Activated CD8-positive, alpha-beta T cell treated with anti-CD3 and anti-CD28 coated beads for 36 hours (primary cell): ENCODE data around the gene CAPN2. TPM values are rescaled to one million over a fixed set of nuclear protein-coding genes. Genes with fewer than 3 reads are reported as not detected.

Source experiments
- ATAC-seq: fragments of 200-7000 bp; cut with Tn5 transposase; one replicate; pipeline ENCODE4 v1.10.0; 2021; ENCODE audit warnings: mild to moderate bottlenecking, moderate library complexity
- CTCF ChIA-PET: fragments of 350-600 bp; sonication (Branson Sonifier 250); formaldehyde crosslinking; loops from one replicate; lab custom pipeline; 2021; ENCODE audit warnings: antibody characterized with exemption; lab: Charles Lee
- POLR2A ChIA-PET: fragments of 350-600 bp; sonication (Branson Sonifier 250); formaldehyde crosslinking; loops from one replicate; lab custom pipeline; 2021; ENCODE audit warnings: antibody characterized with exemption; lab: Charles Lee
- DNase-seq: peaks from one replicate; pipeline ENCODE4 v3.0.0-alpha.2; 2020
- H3K27ac Mint-ChIP-seq: one replicate; pipeline ENCODE4 v1.8.0; 2021; ENCODE audit warnings: mild to moderate bottlenecking, mixed read lengths
- H3K27me3 Mint-ChIP-seq: one replicate; pipeline ENCODE4 v1.8.0; 2021; ENCODE audit warnings: mixed read lengths
- H3K36me3 Mint-ChIP-seq: one replicate; pipeline ENCODE4 v1.8.0; 2021; ENCODE audit warnings: low read depth, mixed read lengths
- H3K4me1 Mint-ChIP-seq: one replicate; pipeline ENCODE4 v1.8.0; 2021; ENCODE audit warnings: low read depth, mixed read lengths
- H3K4me3 Mint-ChIP-seq: one replicate; pipeline ENCODE4 v1.8.0; 2021; ENCODE audit warnings: mild to moderate bottlenecking, moderate library complexity, mixed read lengths
- H3K9me3 Mint-ChIP-seq: one replicate; pipeline ENCODE4 v1.8.0; 2021; ENCODE audit warnings: mixed read lengths
- CTCF ChIP-seq: fragments of 200-600 bp; IDR thresholded peaks from one replicate; pipeline ENCODE4 v1.8.0; 2022; ENCODE audit warnings: antibody characterized with exemption, mild to moderate bottlenecking
- intact Hi-C: fragments of 100-400 bp; cut with micrococcal nuclease; formaldehyde crosslinking; loops from one replicate; pipeline ENCODE4 v1.10.0; 2022
- total RNA-seq, 2 experiments: library from RNA; stranded (reverse); gene quantifications; one replicate each; pipeline ENCODE4 v1.2.3, GENCODE V29; 2021

Gene CAPN2
- total RNA-seq, 2 experiments from 2014 or later: 31.5 to 33.6 TPM

- no peak for ATAC-seq
- no peak overlapping the region for H3K4me3 Mint-ChIP-seq
- no peak overlapping the region for H3K27ac Mint-ChIP-seq
- no peaks in the 10 kb centered on the region for H3K27me3 Mint-ChIP-seq
- H3K36me3 Mint-ChIP-seq: peaks cover 19% of the 10 kb centered on the region
- intact Hi-C loops: loop anchor here (10.0 kb wide), 1 partner anchor 85 kb away; no protein-coding TSS in a partner anchor
- ChIA-PET POLR2A (interaction anchor here (0.9 kb wide), 1 partner anchor 26 kb away, joined by 4 read pairs; the partner anchor contains the start of gene TP53BP2), CTCF (interaction anchor here (1.2 to 2.7 kb wide), 2 partner anchors 8 to 9 kb away, joined by 3 to 14 read pairs; no protein-coding TSS in a partner anchor)
- peaks cover 37% of the 10 kb centered on the region for H3K4me1 Mint-ChIP-seq
- no peaks in the 10 kb centered on the region for H3K9me3 Mint-ChIP-seq
- DNase-seq: no peak
- TF ChIP-seq CTCF: no peak
These were observed 107.6 kb downstream of the CAPN2 start for GRCh38 chr1:223819730-223820514.

GRCh38 chr1:223820515-223820858 lies 108.1 kb downstream of the CAPN2 start:
- Mint-ChIP-seq H3K4me1 (peaks cover 37% of the 10 kb centered on the region), H3K36me3 (peaks cover 19% of the 10 kb centered on the region), H3K9me3 (no peaks in the 10 kb centered on the region), H3K27me3 (no peaks in the 10 kb centered on the region), H3K27ac (no peak overlapping the region), H3K4me3 (no peak overlapping the region)
- intact Hi-C loops: no loop called here
- DNase-seq (no peak), ATAC-seq (no peak)
- ChIA-PET POLR2A (interaction anchor here (0.9 kb wide), 1 partner anchor 26 kb away, joined by 4 read pairs; the partner anchor contains the start of gene TP53BP2), CTCF (interaction anchor here (1.2 to 2.7 kb wide), 2 partner anchors 9 kb away, joined by 3 to 14 read pairs; no protein-coding TSS in a partner anchor)
- no peak for TF ChIP-seq CTCF

- Mint-ChIP-seq H3K4me3 (no peak overlapping the region), H3K27me3 (no peaks in the 10 kb centered on the region), H3K4me1 (peaks cover 40% of the 10 kb centered on the region), H3K36me3 (peaks cover 19% of the 10 kb centered on the region), H3K27ac (no peak overlapping the region), H3K9me3 (no peaks in the 10 kb centered on the region)
- ChIA-PET POLR2A (interaction anchor here (0.7 to 1.0 kb wide), 2 partner anchors 16 to 392 kb away, joined by 3 read pairs; no protein-coding TSS in a partner anchor), CTCF (interaction anchor here (1.1 to 2.7 kb wide), 3 partner anchors 8 to 21 kb away, joined by 3 to 14 read pairs (median 3); no protein-coding TSS in a partner anchor)
- ATAC-seq: no peak
- no peak for DNase-seq
- no peak for TF ChIP-seq CTCF
- intact Hi-C loops: no loop called here
These were observed 108.6 kb downstream of the CAPN2 start for GRCh38 chr1:223820971-223821370.

GRCh38 chr1:223824287-223824686 lies 111.9 kb downstream of the CAPN2 start:
- ATAC-seq (no peak), DNase-seq (no peak)
- H3K4me3 Mint-ChIP-seq: no peak overlapping the region
- TF ChIP-seq CTCF: no peak
- H3K27me3 Mint-ChIP-seq: no peaks in the 10 kb centered on the region
- H3K27ac Mint-ChIP-seq: no peak overlapping the region
- POLR2A ChIA-PET: interaction anchor here (1.4 to 3.4 kb wide), 3 partner anchors 11 to 37 kb away, joined by 3 to 22 read pairs (median 3); partner anchors contain the start of gene TP53BP2
- CTCF ChIA-PET: interaction anchor here (1.0 to 2.6 kb wide), 5 partner anchors 13 to 126 kb away, joined by 3 to 9 read pairs (median 6); partner anchors contain the start of gene TP53BP2
- H3K9me3 Mint-ChIP-seq: no peaks in the 10 kb centered on the region
- intact Hi-C loops: no loop called here
- peaks cover 63% of the 10 kb centered on the region for H3K4me1 Mint-ChIP-seq
- peaks cover 19% of the 10 kb centered on the region for H3K36me3 Mint-ChIP-seq
